ENCODE data around the gene HEXIM2.
"Not testable (repeated sequence)": the region's sequence is repeated elsewhere in the genome, so short reads cannot be mapped to it uniquely, and the experiment has no call there.

HEXIM2 gene

DNA sequence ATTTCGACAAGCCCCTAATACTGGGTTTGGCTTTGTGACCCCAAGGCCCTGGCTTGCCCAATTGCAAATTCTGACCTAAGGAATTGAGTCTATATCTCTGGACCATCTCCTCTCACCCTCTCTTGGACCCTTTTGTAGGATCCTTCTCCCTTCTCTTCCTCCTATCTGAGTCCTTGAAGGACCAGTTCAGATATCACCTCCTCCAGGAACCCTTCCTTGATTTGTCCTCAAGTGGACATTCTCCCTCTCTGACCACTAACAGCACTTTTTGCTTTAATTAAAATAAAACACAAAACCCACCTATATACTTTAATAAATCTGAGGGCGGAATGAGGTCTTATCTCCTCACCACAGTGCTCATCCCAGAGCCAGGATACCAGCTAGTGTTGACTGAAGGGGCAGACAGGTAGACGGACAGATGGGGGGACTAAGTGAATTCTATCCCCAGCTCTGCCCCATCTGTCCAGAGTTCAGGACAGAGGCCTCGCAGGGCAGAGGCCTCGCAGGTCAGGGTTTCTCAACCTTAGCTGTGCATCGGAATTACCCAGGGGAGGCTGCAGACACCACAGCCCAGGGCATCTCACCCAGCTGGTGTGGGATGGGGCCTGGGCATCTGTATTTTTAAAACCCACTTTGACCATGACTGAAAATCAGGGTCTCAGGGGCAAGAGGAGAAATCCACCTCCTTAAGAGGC lies 38.5 kb upstream of the HEXIM2 start:
- DNase-seq (ENCODE audit: low read depth, low spot score): no peak
- Histone ChIP-seq H3K4me3 (ENCODE audit: insufficient read length, low read depth) (no peak overlapping the region), H3K9me3 (ENCODE audit: insufficient read depth, low read length) (no peaks in the 10 kb centered on the region), H3K36me3 (ENCODE audit: insufficient read depth, insufficient read length, low read length) (peaks cover 37% of the 10 kb centered on the region), H3K4me1 (ENCODE audit: insufficient read depth, insufficient read length) (peaks cover 37% of the 10 kb centered on the region), H3K27me3 (ENCODE audit: insufficient read depth, insufficient read length) (no peaks in the 10 kb centered on the region), H3K9ac (ENCODE audit: insufficient read length, low read depth) (no peak overlapping the region)
- TF ChIP-seq ZNF274 (IDR thresholded peaks at IDR 0.05; ENCODE audit: low read depth, low read length): no peak
- no peak for TF ChIP-seq YY1 (IDR thresholded peaks at IDR 0.05; ENCODE audit: insufficient read depth, insufficient read length)
- no peak for TF ChIP-seq SUZ12 (IDR thresholded peaks at IDR 0.05; ENCODE audit: extremely low read depth, insufficient read depth, insufficient read length)

GRCh38 chr17:45123930-45124796 lies 37.5 kb upstream of the HEXIM2 start:
- peaks cover 37% of the 10 kb centered on the region for H3K36me3 ChIP-seq (ENCODE audit: insufficient read depth, insufficient read length, low read length)
- H3K9ac ChIP-seq (ENCODE audit: insufficient read length, low read depth): no peak overlapping the region
- H3K4me1 ChIP-seq (ENCODE audit: insufficient read depth, insufficient read length): peaks cover 42% of the 10 kb centered on the region
- peak; percentile 22 for DNase-seq (ENCODE audit: low read depth, low spot score)
- H3K4me3 ChIP-seq (ENCODE audit: insufficient read length, low read depth): no peak overlapping the region
- no peak for TF ChIP-seq SUZ12 (IDR thresholded peaks at IDR 0.05; ENCODE audit: extremely low read depth, insufficient read depth, insufficient read length)
- TF ChIP-seq YY1 (IDR thresholded peaks at IDR 0.05; ENCODE audit: insufficient read depth, insufficient read length): no peak
- H3K27me3 ChIP-seq (ENCODE audit: insufficient read depth, insufficient read length): no peaks in the 10 kb centered on the region
- H3K9me3 ChIP-seq (ENCODE audit: insufficient read depth, low read length): no peaks in the 10 kb centered on the region

DNA sequence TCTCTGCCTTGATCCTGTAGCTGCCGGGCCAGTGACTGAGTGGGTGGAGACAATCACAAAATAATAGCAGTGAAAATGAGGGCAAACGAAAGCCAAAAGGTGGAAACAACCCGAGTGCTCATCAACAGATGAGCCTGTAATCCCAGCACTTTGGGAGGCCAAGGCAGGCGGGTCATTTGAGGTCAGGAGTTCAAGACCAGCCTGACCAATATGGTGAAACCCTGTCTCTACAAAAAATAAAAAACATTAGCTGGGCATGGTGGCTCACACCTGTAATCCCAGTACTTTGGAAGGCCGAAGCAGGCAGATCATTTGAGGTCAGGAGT lies 36.9 kb upstream of the HEXIM2 start:
- not testable (repeated sequence) for DNase-seq (ENCODE audit: low read depth, low spot score); H3K9me3 ChIP-seq (ENCODE audit: insufficient read depth, low read length); H3K27me3 ChIP-seq (ENCODE audit: insufficient read depth, insufficient read length); H3K9ac ChIP-seq (ENCODE audit: insufficient read length, low read depth); H3K4me3 ChIP-seq (ENCODE audit: insufficient read length, low read depth)
- Histone ChIP-seq H3K36me3 (ENCODE audit: insufficient read depth, insufficient read length, low read length) (peaks cover 32% of the 10 kb centered on the region), H3K4me1 (ENCODE audit: insufficient read depth, insufficient read length) (peaks cover 46% of the 10 kb centered on the region)

- no peak for DNase-seq (ENCODE audit: low read depth, low spot score)
- peaks cover 50% of the 10 kb centered on the region for H3K4me1 ChIP-seq (ENCODE audit: insufficient read depth, insufficient read length)
- no peaks in the 10 kb centered on the region for H3K27me3 ChIP-seq (ENCODE audit: insufficient read depth, insufficient read length)
- no peaks in the 10 kb centered on the region for H3K9me3 ChIP-seq (ENCODE audit: insufficient read depth, low read length)
- H3K4me3 ChIP-seq (ENCODE audit: insufficient read length, low read depth): no peak overlapping the region
- H3K9ac ChIP-seq (ENCODE audit: insufficient read length, low read depth): no peak overlapping the region
- TF ChIP-seq SUZ12 (IDR thresholded peaks at IDR 0.05; ENCODE audit: extremely low read depth, insufficient read depth, insufficient read length) (no peak), ZNF274 (IDR thresholded peaks at IDR 0.05; ENCODE audit: low read depth, low read length) (no peak), YY1 (IDR thresholded peaks at IDR 0.05; ENCODE audit: insufficient read depth, insufficient read length) (no peak)
- peaks cover 25% of the 10 kb centered on the region for H3K36me3 ChIP-seq (ENCODE audit: insufficient read depth, insufficient read length, low read length)
Measured at GRCh38 chr17:45125509-45125908, 36.2 kb upstream of the HEXIM2 start.

- DNase-seq (ENCODE audit: low read depth, low spot score): no peak
- peaks cover 47% of the 10 kb centered on the region for H3K4me1 ChIP-seq (ENCODE audit: insufficient read depth, insufficient read length)
- H3K4me3 ChIP-seq (ENCODE audit: insufficient read length, low read depth): no peak overlapping the region
- H3K9me3 ChIP-seq (ENCODE audit: insufficient read depth, low read length): no peaks in the 10 kb centered on the region
- peak overlapping the region; percentile 36 for H3K9ac ChIP-seq (ENCODE audit: insufficient read length, low read depth)
- peaks cover 22% of the 10 kb centered on the region for H3K36me3 ChIP-seq (ENCODE audit: insufficient read depth, insufficient read length, low read length)
- no peak for TF ChIP-seq YY1 (IDR thresholded peaks at IDR 0.05; ENCODE audit: insufficient read depth, insufficient read length)
- H3K27me3 ChIP-seq (ENCODE audit: insufficient read depth, insufficient read length): no peaks in the 10 kb centered on the region
Measured at GRCh38 chr17:45127207-45127547, 34.5 kb upstream of the HEXIM2 start.

- TF ChIP-seq ZNF274 (IDR thresholded peaks at IDR 0.05; ENCODE audit: low read depth, low read length): no peak
- no peak for TF ChIP-seq SUZ12 (IDR thresholded peaks at IDR 0.05; ENCODE audit: extremely low read depth, insufficient read depth, insufficient read length)
- TF ChIP-seq YY1 (IDR thresholded peaks at IDR 0.05; ENCODE audit: insufficient read depth, insufficient read length): no peak
- peak overlapping the region; percentile 66 for H3K9ac ChIP-seq (ENCODE audit: insufficient read length, low read depth)
- no peaks in the 10 kb centered on the region for H3K27me3 ChIP-seq (ENCODE audit: insufficient read depth, insufficient read length)
- H3K4me3 ChIP-seq (ENCODE audit: insufficient read length, low read depth): no peak overlapping the region
- no peak for DNase-seq (ENCODE audit: low read depth, low spot score)
- peaks cover 47% of the 10 kb centered on the region for H3K4me1 ChIP-seq (ENCODE audit: insufficient read depth, insufficient read length)
- H3K9me3 ChIP-seq (ENCODE audit: insufficient read depth, low read length): no peaks in the 10 kb centered on the region
- peaks cover 22% of the 10 kb centered on the region for H3K36me3 ChIP-seq (ENCODE audit: insufficient read depth, insufficient read length, low read length)
Measured at GRCh38 chr17:45127548-45128300, 34.0 kb upstream of the HEXIM2 start.

DNA sequence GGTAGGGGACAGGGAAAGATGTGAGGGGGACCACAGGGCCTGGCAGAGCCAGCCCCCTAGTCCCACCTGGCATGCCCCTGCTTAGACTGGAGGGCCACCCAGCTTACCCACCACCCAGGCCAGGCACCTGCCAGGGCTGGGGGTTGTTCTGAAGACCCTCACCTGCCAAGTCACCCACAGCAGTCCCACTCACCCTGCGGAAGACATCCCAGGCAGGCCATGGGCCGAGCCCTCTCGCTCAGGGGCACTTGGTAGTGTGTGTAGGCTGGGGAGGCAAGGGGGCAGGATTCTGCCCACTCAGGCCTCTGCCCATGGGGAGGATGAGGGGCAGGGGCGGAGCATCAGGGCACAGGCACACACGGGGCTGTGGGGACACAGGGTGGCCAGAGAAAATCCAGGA lies 33.3 kb upstream of the HEXIM2 start:
- Histone ChIP-seq H3K27me3 (ENCODE audit: insufficient read depth, insufficient read length) (no peaks in the 10 kb centered on the region), H3K4me3 (ENCODE audit: insufficient read length, low read depth) (no peak overlapping the region), H3K4me1 (ENCODE audit: insufficient read depth, insufficient read length) (peaks cover 49% of the 10 kb centered on the region), H3K9ac (ENCODE audit: insufficient read length, low read depth) (peak overlapping the region; percentile 50), H3K36me3 (ENCODE audit: insufficient read depth, insufficient read length, low read length) (peaks cover 22% of the 10 kb centered on the region), H3K9me3 (ENCODE audit: insufficient read depth, low read length) (no peaks in the 10 kb centered on the region; the same call in 1 of the 2 replicates)
- DNase-seq (ENCODE audit: low read depth, low spot score): no peak
- no peak for TF ChIP-seq SUZ12 (IDR thresholded peaks at IDR 0.05; ENCODE audit: extremely low read depth, insufficient read depth, insufficient read length)
- no peak for TF ChIP-seq ZNF274 (IDR thresholded peaks at IDR 0.05; ENCODE audit: low read depth, low read length)
- no peak for TF ChIP-seq YY1 (IDR thresholded peaks at IDR 0.05; ENCODE audit: insufficient read depth, insufficient read length)

All from NT2/D1 (cell line).